K562 (cell line): ENCODE measurements around the gene KLHL22.

ENCODE experiments used
- BHLHE40 ChIP-seq: IDR thresholded peaks from 2 replicates; pipeline ENCODE4 v1.6.1; 2011; ENCODE audit warnings: low read length, improper control_type of control experiment
- NR2C2 ChIP-seq, 2 experiments: fragments of 200-800 bp in 1 of 2; sonication (Bioruptor generic) in 1 of 2; sonication (generic) in 1 of 2; formaldehyde crosslinking in 1 of 2; IDR thresholded peaks; 2 replicates each; pipeline versions ENCODE4 v1.6.1 to v1.8.0; 2016 to 2022; ENCODE audit warnings: mild to moderate bottlenecking in 1 of 2, missing compliant biosample characterization in 1 of 2, missing genetic modification characterization in 1 of 2, missing genetic modification reagents in 1 of 2
- TEAD4 ChIP-seq, 2 experiments: sonication (generic) in 1 of 2; formaldehyde crosslinking in 1 of 2; IDR thresholded peaks; 2 replicates each; pipeline versions ENCODE4 v1.6.1 to v1.8.0; 2012 to 2022; ENCODE audit warnings: borderline replicate concordance in 1 of 2, inconsistent platforms in 1 of 2, low read length in 1 of 2, mild to moderate bottlenecking in 1 of 2, missing genetic modification reagents in 1 of 2

DNA sequence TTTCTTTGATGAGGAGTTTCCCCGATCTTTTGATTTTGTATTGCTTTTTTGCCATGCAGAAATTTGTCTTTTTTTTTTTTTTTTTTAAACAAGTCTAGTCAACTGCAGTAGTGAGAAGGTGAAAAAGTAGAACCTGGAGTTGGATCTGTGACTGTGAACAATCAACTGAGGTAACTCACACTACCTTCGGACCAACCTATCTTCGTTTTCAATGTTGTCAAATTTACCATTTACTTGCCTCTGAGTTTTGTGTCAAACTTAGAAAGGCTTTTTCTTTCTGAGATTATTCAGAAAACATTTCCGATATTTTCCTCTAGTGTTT is 20.5 kb downstream of the KLHL22 start:
- TF ChIP-seq NR2C2 (CRISPR knock-in tag; IDR thresholded peaks at IDR 0.05) (no peak), NR2C2 (tag; IDR thresholded peaks at IDR 0.05) (no peak), BHLHE40 (no peak), TEAD4 (IDR thresholded peaks at IDR 0.05; ENCODE audit: low read length) (no peak), TEAD4 (CRISPR knock-in tag; IDR thresholded peaks at IDR 0.05; ENCODE audit: borderline replicate concordance) (no peak)
